ENCODE data around the gene NEDD4L.
A peak's percentile ranks its signal among the peaks of the same experiment; 100 is the strongest.
"Not testable (repeated sequence)": the region's sequence is repeated elsewhere in the genome, so short reads cannot be mapped to it uniquely, and the experiment has no call there.

NEDD4L gene

GRCh38 chr18:58050963-58051362 is 6.9 kb downstream of the NEDD4L start:
- DNase-seq (ENCODE audit: extremely low spot score, insufficient read length, low read depth); FAIRE-seq: not testable (repeated sequence)

- FAIRE-seq, result peak; percentile 77
- DNase-seq (ENCODE audit: extremely low spot score, insufficient read length, low read depth), result peak; percentile 37
Measured at GRCh38 chr18:58051765-58052460, 7.9 kb downstream of the NEDD4L start.

- FAIRE-seq (no peak), DNase-seq (ENCODE audit: extremely low spot score, insufficient read length, low read depth) (no peak)
Measured at GRCh38 chr18:58052960-58053359, 8.9 kb downstream of the NEDD4L start.

GRCh38 chr18:58054041-58054781 is 10.2 kb downstream of the NEDD4L start:
- no peak for DNase-seq (ENCODE audit: extremely low spot score, insufficient read length, low read depth)
- FAIRE-seq, result no peak

GRCh38 chr18:58055890-58056558 is 12.0 kb downstream of the NEDD4L start:
- DNase-seq (ENCODE audit: extremely low spot score, insufficient read length, low read depth) (no peak), FAIRE-seq (no peak)

GRCh38 chr18:58056852-58057251 is 12.8 kb downstream of the NEDD4L start:
- no peak for FAIRE-seq
- no peak for DNase-seq (ENCODE audit: extremely low spot score, insufficient read length, low read depth)

GRCh38 chr18:58057291-58057965 is 13.4 kb downstream of the NEDD4L start:
- FAIRE-seq, result no peak
- DNase-seq (ENCODE audit: extremely low spot score, insufficient read length, low read depth), result no peak

- no peak for FAIRE-seq
Measured at GRCh38 chr18:58058720-58059119, 14.7 kb downstream of the NEDD4L start.

GRCh38 chr18:58060254-58060653 is 16.2 kb downstream of the NEDD4L start:
- no peak for DNase-seq (ENCODE audit: extremely low spot score, insufficient read length, low read depth)
- FAIRE-seq, result no peak

More at GRCh38 chr18:58058720-58059119, 14.7 kb downstream of the NEDD4L start:
- no peak for DNase-seq (ENCODE audit: extremely low spot score, insufficient read length, low read depth)

GRCh38 chr18:58061349-58061748 is 17.3 kb downstream of the NEDD4L start:
- FAIRE-seq, result no peak
- DNase-seq (ENCODE audit: extremely low spot score, insufficient read length, low read depth), result no peak

- DNase-seq (ENCODE audit: extremely low spot score, insufficient read length, low read depth) (no peak), FAIRE-seq (peak; percentile 5)
Measured at GRCh38 chr18:58064406-58064998, 20.5 kb downstream of the NEDD4L start.

- FAIRE-seq (no peak), DNase-seq (ENCODE audit: extremely low spot score, insufficient read length, low read depth) (no peak)
Measured at GRCh38 chr18:58065956-58066355, 21.9 kb downstream of the NEDD4L start.

GRCh38 chr18:58067601-58068000 is 23.6 kb downstream of the NEDD4L start:
- FAIRE-seq (no peak), DNase-seq (ENCODE audit: extremely low spot score, insufficient read length, low read depth) (no peak)

- FAIRE-seq (peak; percentile 31), DNase-seq (ENCODE audit: extremely low spot score, insufficient read length, low read depth) (no peak)
Measured at GRCh38 chr18:58069099-58069498, 25.1 kb downstream of the NEDD4L start.

- FAIRE-seq (no peak), DNase-seq (ENCODE audit: extremely low spot score, insufficient read length, low read depth) (no peak)
Measured at GRCh38 chr18:58069721-58070292, 25.8 kb downstream of the NEDD4L start.

GRCh38 chr18:58076052-58076451 is 32.0 kb downstream of the NEDD4L start:
- FAIRE-seq (no peak), DNase-seq (ENCODE audit: extremely low spot score, insufficient read length, low read depth) (no peak)

GRCh38 chr18:58077329-58077728 is 33.3 kb downstream of the NEDD4L start:
- FAIRE-seq (no peak), DNase-seq (ENCODE audit: extremely low spot score, insufficient read length, low read depth) (no peak)

GRCh38 chr18:58078889-58079573 is 35.0 kb downstream of the NEDD4L start:
- DNase-seq (ENCODE audit: extremely low spot score, insufficient read length, low read depth), result no peak
- no peak for FAIRE-seq

GRCh38 chr18:58080451-58080850 is 36.4 kb downstream of the NEDD4L start:
- DNase-seq (ENCODE audit: extremely low spot score, insufficient read length, low read depth) (no peak), FAIRE-seq (no peak)
